ENCODE measurements around the gene GTF2E1. TPM values are rescaled to one million over a fixed set of nuclear protein-coding genes. Genes with fewer than 3 reads are reported as not detected.
A peak's percentile ranks its signal among the peaks of the same experiment; 100 is the strongest.
"Not testable (repeated sequence)": the region's sequence is repeated elsewhere in the genome, so short reads cannot be mapped to it uniquely, and the experiment has no call there.

The GTF2E1 gene
- 12.8 TPM for total RNA-seq
- long read RNA-seq, transcript GTF2E1-201 (5 exons, 3,012 nt) = major isoform, 8 of 13 reads
- long read RNA-seq, partial matches to known transcripts = 4 of 13 reads
- long read RNA-seq, other reads (novel, unspliced or antisense) = 1 of 13 reads

DNA sequence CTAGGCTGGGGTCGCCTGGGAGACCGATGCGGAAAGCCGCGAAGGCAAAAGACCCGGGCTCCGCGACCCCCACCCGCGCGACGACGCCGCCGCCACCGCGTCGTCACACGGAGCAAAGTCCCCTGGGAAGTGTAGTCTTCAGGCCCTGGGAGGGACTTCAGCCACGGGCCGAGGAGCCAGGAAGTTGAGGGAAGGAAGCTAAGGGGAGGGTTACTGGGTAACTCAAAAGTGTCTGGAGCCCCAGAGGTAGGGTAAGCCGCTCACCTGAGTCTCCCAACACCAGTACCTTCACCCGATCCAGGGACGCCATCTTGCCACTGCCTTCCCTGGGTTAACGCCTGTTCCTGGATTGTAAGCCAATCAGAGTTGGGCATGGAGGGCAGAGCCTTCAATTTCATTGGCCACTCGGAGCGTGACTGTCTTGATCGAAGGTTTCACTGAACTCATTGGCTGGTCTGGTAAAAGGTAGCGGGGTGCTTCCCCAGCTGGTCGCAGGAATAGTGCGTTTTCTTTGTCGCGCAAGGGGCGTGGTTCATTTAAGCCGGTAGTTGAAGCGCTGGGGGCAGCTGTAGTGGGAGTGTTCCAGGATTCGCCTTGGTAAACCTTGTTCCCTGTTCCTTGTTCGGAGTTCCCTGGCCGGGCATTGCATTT is at the start of gene GTF2E1, which contains the start of gene RABL3:
Gene GTF2E1, plus strand, starts transcription at position 547 of the 651 bp plus-strand sequence. CDS start 7,809 bp downstream, outside the sequence.
Gene RABL3, minus strand, starts transcription at position 319 of the 651 bp plus-strand sequence. Its CDS starts 9 bp downstream, at position 310.
- peak; percentile 95 for DNase-seq (ENCODE audit: low spot score)

GRCh38 chr3:120693439-120694171 is 48.9 kb upstream of the GTF2E1 start:
- no peak for DNase-seq (ENCODE audit: low spot score)

- no peak for DNase-seq (ENCODE audit: low spot score)
Observed at GRCh38 chr3:120699333-120699732, 43.2 kb upstream of the GTF2E1 start.

DNA sequence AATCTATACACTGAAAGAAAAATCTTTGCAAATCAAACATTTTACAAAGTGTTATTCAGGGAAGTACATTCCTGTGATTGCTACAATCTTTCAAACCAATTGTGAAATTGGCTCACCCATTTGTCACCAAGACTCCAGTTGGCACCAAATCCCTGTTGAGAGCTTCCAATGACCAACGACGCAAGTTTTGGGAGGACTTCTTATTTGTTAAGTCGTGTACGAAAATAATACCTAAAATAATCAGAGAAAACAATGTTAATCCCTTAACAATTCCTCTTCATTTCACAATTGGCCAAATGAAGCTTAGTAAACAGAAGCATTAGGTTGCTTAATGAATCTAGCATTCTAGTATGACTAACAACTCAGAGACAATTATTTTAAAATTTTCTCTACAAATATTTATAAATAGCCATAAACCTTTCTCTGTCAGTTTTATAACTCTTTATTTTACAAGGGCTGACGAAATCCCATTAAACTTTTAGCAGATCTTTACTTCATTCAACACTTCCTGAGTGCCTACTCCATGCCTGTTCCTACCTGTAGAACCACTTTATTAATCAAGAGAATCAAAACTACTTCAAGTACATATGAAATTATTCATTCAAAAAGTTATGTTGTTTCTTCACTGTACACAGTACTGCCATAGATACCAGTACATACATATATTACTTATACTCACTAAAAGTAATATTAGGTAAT is 36.5 kb upstream of the GTF2E1 start:
- DNase-seq (ENCODE audit: low spot score) = no peak

DNA sequence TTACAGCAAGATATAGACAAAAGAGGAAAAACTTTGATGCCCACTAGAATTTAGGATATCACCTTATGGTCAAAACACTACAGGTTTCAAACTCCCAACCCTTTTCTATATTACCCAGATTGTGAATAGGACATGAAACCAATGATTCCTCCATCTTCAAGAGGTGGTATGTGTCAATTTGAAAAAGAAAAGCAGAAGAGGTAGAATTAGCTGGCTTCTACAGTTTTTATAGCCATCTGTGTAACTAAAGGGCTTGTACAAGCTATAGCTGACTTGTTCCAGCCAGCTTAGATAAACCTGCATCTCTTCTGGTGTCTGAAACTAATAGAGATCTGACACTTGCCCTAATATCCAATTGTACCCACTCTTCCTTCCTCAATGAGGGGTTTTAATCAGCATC is 35.6 kb upstream of the GTF2E1 start:
- DNase-seq (ENCODE audit: low spot score) = no peak

- no peak for DNase-seq (ENCODE audit: low spot score)
Observed at GRCh38 chr3:120708408-120708807, 34.1 kb upstream of the GTF2E1 start.

DNA sequence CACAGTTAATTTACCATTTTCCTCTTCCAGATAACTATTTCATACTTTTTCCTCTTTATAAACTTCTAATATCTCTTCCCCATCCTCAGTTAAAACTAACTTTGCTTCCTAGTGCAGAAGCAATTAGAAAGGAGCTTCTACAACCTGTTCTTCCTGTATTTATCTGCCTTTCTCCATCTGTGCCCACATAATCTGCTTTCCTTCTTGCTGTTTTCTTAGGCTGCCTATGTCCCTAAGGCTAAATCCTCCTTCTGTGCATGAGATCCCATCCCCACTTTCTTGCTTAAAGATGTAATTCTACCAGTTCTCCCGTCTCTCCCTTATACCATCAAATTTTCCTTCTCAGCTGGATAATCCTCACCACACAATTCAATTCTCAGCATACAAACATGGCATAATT is 32.2 kb upstream of the GTF2E1 start:
- no peak for DNase-seq (ENCODE audit: low spot score)

GRCh38 chr3:120713262-120713661 is 29.3 kb upstream of the GTF2E1 start:
- no peak for DNase-seq (ENCODE audit: low spot score)

GRCh38 chr3:120719167-120719834 is 23.2 kb upstream of the GTF2E1 start:
- peak; percentile 83 for DNase-seq (ENCODE audit: low spot score)

DNA sequence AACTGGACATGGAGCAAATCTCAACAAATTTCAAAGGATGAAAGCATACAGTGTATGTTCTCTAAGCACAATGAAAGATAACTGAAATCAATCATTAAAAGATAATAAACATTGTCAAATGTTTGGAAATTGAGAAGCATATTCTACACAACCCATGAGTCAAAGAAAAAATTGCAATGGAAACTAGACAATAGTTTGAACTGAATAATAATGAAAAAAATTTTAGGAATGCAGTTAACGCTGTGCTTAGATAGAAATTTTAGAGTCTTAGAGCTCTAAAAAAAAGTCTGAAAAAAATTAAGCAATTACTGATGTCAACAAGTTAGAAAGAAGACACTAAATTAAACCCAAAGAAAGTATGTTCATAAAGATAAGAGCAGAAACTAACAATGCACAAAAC is 15.8 kb upstream of the GTF2E1 start:
- DNase-seq (ENCODE audit: low spot score) = no peak

DNA sequence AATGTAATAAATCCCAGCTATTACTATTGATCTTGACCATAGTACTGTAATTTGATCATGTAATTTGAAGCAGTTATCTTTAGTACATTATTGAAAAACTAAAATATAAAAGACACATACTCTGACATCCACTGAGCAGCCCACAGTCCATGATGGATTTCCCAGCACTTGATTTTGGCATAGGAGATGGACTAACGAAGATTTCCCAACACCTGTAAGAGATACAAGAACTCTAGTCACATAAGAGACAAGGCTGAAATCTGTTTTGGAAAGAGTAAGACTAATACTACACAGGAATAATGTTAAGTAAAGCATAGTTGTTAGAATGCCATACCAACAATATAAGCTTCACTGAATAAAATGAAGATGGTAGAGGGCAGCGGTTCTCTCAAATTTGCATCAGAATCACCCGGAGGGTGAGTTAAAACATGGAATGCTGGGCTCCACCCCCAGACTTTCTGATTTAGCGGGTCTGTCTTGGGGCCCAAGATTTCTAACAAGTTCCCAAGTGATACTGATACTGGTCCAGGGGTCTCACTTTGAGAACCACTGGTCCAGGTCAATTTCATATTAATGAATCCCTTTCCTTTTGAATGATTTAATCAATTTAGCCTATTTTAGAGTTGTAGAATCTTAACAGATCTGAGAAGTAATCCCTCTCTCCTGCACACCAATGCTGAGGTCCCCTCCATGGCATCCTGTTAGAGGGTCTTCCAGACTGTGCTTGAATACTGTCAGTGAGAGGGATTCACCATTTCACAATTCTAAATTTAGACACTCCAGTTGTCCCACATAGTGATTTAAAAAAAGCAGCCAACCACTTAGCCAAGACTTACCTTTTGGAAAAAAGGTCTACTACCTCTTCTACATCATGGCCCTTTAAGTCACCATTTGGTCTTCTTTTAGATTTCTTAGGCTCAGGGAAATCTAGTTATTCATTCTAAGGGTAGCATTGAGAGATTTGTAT is 11.7 kb upstream of the GTF2E1 start:
- no peak for DNase-seq (ENCODE audit: low spot score)

GRCh38 chr3:120738006-120738405 is 4.5 kb upstream of the GTF2E1 start:
- not testable (repeated sequence) for DNase-seq (ENCODE audit: low spot score)

- DNase-seq (ENCODE audit: low spot score) = no peak
Observed at GRCh38 chr3:120741320-120741719, 1.2 kb upstream of the GTF2E1 start.

- DNase-seq (ENCODE audit: low spot score) = no peak
Observed at GRCh38 chr3:120741837-120742197, 727 bp upstream of the GTF2E1 start.

DNA sequence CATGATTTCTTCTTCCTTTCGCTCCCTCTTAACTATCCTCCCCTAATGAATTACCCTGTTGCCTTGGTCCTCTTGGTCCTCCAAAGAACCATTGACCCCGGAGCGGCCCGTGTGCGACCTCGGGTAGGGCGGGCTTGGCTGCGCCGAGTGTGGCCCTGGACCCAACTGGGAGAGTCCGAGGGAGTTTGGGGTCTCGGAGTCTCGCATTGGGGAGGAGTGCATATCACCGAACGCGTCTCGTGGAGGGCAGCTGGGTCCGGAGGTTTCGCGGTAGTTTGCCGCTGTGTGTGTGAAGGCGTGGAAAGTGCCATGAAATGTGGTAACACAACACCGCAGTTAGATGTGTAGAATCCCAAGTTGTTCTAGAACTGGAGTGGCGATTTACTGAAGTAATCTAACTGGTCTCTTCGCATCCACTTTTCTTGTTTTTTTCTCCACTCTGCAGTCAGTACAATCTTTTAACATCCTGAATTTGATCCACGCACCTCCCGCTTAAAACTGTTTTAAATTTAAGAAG is 363 bp downstream of the GTF2E1 start:
- no peak for DNase-seq (ENCODE audit: low spot score)

DNA sequence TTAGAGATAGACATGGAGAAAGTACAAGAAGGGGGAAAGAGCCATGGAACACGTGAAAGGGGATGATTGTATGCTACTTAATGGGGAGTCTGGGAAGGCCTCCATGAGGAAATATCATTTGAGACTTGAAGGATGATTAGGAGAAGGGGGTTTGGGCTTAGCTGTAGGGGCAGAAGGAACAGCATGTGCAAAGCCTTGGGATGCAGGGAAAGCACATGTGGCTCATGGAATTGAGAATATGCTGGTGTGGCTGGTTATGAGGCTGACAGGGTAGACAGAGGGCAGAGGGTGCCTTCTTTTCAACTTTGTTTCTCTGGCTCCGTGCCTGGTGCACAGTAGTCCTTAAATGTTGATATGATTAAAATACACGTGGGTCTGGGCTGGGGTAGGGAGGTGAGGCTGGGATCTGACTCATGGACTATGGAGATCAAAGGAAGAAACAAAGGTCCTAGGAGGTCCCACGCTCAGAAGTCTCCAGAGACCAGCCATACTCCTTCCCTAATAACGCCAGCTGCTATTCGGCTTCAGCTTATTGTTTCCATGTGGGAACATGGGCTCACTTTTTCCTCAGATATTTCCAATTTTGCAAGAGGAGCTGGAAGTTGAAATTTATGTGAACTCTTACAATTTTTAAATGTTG is 1.1 kb downstream of the GTF2E1 start:
- no peak for DNase-seq (ENCODE audit: low spot score)

- no peak for DNase-seq (ENCODE audit: low spot score)
Observed at GRCh38 chr3:120745466-120745865, 2.9 kb downstream of the GTF2E1 start.

DNA sequence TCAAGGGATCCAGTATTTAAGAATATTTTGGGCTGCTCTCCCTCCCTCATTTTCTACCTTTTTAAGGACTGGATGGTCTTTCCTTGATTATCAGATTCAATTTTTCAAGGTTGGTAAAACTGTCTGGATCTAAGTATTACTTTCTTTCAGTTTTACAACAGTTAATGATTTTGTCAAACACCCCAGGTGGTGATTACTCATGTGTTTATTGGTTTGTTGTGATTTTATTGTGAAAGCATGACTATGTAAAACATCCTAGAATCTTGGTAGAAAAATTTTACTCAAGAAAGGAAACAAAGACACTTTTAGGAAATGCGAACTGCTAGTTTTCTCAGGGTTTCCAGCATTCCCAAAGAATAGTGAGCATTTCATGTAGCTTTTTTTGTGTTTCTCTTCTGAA is 7.3 kb downstream of the GTF2E1 start:
- DNase-seq (ENCODE audit: low spot score) = no peak

- DNase-seq (ENCODE audit: low spot score) = no peak
Observed at GRCh38 chr3:120752230-120752629, 9.7 kb downstream of the GTF2E1 start.
